Activated T-cell treated with anti-CD3 and anti-CD28 coated beads, Interleukin-2, amount 50 U/mL, for 48 hours (primary cell): Measurements from ENCODE around the gene GDPD3.

Experiments
- DNase-seq, 2 experiments: peaks; one replicate each; pipeline ENCODE4 v3.0.0-alpha.2; 2020

GDPD3 gene

GRCh38 chr16:30075503-30076275 lies 37.6 kb downstream of the GDPD3 start, which contains the start of gene PPP4C:
Gene PPP4C, plus strand, starts transcription at chr16:30075994. Its CDS starts 384 bp downstream, at chr16:30076378.
- DNase-seq = peak; percentile 93 to 94

DNA sequence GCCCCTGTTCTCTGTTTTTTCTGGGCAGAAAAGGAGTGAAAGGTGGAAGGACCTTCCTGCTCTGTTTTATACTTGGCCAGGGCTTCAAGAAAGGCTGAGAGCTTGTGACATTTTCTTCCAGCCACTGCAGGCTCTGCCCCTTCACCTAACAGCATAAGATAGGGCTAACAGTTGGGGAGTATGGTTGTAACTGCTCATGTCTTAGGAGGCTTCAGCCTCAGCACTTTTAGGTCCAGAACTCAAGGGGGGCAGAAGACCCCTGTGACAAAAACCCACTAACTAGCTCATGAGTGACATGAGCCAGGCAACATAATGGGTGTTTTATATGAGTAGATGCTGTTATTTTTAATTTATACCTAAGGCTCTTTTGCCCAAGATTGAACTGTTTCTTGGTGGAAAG lies 42.8 kb downstream of the GDPD3 start:
- DNase-seq = no peak

- DNase-seq = no peak
These were observed 43.5 kb downstream of the GDPD3 start for GRCh38 chr16:30069611-30070462.

DNA sequence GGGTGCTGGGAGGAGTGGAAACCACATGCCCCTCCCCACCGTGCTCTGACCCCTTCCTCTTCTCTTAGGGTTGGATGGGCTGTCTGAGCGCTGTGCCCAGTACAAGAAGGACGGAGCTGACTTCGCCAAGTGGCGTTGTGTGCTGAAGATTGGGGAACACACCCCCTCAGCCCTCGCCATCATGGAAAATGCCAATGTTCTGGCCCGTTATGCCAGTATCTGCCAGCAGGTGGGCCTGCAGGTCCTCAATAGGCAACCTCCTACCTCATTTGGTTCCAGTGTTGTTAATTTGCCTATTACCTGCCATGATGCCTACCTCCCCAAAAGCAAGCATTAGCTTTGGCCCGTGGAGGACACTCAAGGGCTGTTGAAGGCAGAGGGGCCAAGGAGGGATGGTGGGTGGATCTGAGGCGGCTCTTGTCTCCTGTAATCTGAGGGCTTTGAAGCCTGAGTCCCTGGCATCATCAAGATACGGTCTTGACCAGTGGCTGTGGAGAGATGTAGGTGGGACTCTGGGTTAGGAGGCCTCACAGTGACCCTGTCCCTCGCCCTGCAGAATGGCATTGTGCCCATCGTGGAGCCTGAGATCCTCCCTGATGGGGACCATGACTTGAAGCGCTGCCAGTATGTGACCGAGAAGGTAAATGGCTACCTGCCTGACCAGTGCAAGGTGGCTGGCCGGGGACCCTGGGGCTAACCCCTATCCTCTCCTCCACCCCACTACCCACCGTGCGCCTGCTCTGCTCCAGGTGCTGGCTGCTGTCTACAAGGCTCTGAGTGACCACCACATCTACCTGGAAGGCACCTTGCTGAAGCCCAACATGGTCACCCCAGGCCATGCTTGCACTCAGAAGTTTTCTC lies 44.4 kb downstream of the GDPD3 start:
- peak; percentile 70 to 72 for DNase-seq

- DNase-seq = no peak
These were observed 45.0 kb downstream of the GDPD3 start for GRCh38 chr16:30068333-30068732.

- no peak for DNase-seq
These were observed 45.8 kb downstream of the GDPD3 start for GRCh38 chr16:30067584-30067916.

DNA sequence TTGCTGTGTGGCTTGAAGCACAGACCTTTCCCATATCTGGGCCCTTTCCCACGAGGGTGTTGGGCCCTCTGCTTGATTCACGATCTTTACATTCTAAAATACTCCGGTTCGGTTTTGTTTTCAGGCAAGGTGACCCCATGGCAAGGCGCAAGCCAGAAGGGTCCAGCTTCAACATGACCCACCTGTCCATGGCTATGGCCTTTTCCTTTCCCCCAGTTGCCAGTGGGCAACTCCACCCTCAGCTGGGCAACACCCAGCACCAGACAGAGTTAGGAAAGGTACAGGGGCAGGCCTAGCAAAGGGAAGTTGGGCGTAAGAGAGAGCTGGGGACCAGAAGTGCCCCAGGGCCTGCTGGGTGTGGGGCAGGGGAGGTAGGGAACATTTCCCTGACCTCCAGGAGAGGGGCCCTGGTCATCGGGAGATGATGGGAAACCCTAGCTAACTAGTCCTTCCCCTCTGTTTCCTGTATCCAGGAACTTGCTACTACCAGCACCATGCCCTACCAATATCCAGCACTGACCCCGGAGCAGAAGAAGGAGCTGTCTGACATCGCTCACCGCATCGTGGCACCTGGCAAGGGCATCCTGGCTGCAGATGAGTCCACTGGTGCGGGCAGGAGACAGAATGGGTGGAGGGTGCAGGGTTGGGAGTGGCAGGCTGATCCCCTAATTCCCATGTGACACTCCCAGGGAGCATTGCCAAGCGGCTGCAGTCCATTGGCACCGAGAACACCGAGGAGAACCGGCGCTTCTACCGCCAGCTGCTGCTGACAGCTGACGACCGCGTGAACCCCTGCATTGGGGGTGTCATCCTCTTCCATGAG lies 46.4 kb downstream of the GDPD3 start:
- no peak for DNase-seq

DNA sequence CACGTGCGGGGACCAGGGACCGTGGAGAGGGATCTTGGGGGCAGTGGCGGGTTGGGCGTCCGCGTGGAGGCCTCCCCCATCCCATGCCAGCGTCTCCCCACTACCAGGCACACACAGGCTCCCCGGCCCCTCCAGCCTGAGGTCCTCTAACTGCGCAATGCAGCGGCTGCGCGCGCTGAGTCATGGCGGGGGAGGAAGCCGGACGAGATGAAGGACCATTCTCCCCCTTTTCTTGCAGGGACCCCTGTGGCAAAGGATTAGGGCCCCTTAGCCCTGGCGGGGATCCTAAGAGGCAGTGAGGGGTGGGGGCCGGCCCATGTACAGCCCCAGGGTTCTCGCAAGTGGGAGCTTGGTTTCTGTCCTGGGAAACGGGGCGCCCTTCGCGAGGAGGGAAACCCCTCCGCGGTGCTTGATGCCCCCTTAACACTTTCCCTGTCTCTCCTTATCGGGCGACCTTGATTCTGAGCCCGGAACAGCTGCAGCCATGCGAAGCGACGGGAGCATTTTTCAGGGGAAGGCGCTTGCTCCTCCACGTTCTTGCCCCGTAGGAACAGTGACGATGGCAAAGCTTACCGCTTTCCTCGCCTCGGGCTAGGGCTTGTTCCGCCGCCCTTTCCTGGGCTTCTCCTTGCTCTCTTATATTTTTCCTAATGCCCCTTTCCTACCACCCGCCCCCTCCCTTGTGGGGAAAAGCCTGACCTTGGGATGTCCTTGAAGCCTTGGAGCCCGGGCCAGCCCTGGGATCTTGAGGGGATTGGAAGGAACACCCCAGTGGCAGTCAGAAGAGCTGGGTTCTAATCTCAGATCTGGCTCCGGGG lies 47.2 kb downstream of the GDPD3 start:
- DNase-seq = peak in 1 of 2 experiments; percentile 67

DNA sequence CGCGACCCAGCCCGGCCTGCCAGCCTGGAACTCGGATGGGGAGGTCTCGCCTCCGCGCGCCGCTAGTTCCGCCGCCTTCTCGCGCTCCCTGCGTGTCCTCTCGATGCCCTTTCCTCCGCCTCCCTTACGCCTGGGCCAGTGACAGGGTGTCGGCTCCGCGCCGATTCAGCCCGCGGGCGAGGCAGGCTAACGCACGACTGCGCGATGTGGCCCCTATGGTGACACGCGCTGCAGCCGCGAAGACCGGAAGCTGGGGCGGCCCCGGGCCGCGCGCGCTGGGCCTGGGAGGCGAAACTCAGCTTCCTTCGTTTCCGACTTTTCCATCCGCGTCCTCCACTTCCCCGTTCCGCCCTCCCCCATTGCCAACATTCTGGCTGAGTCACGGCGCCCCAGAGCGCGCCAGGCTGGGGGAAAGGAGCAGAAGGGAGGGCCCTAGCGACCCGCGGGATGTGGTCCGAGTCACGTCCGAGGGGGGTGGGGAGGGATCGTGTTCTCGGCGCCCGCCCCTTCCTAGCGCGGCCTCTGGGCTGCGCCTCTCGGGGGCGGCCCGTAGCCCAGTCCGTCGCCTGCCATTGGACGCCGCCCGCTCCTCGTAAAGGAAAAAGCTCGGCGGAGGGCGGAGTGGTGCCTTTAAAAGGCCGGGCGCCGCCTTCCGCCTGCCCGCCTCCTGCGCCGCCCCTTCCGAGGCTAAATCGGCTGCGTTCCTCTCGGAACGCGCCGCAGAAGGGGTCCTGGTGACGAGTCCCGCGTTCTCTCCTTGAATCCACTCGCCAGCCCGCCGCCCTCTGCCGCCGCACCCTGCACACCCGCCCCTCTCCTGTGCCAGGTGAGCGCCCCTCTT lies 48.0 kb downstream of the GDPD3 start, which contains the start of gene ALDOA:
ALDOA (plus strand) TSS at position 659 of the 841 bp plus-strand sequence. CDS start 1,138 bp downstream, outside the sequence.
- peak; percentile 97 to 98 for DNase-seq

DNA sequence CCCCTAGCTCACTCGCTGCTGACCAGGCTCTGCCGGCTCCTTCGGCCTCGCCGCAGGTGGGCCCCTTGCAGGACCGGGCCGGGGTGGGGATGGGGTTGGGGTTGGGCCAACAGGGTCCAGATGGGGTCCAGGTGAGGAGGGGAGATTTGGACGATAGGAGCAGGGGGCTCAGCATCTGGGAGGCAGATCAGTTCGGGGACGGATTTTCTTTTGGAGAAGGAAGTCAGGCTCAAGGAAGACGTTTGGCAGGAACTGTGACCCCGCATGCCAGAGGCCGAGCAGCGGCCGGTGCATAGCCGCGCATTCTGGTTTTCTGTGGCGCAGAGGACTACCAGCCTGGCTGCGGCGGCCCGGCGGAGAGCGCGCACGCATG lies 48.6 kb downstream of the GDPD3 start:
- no peak for DNase-seq

GRCh38 chr16:30063893-30064728 lies 49.2 kb downstream of the GDPD3 start:
- DNase-seq = peak; percentile 84

DNA sequence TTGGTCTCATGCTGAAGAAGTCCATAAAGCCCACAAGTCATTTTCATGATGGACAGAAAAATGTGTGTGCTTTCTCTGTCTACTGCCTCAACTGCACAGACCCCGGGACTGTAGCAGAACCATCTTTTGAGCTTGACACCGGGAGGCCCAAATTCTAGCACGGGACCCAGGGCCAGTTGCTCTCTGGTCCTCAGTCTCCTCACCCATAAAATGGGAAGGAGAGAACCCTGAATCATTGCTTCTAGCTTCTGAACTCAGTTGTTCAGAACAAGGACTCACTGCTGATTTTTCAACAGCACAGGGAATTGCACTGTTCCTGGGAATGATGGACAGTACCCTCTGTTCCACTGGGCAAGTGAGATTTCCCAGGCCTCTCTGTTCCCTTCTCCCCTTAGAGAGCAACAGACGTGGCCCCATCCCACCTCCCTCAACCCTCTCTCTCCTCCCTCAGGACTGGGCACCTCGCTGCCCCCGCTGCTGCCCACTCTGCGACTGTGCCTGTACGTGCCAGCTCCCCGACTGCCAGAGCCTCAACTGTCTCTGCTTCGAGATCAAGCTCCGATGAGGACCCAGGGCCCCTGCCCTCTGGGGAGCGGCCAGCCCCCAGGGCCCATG lies 50.0 kb downstream of the GDPD3 start:
- DNase-seq = no peak

DNA sequence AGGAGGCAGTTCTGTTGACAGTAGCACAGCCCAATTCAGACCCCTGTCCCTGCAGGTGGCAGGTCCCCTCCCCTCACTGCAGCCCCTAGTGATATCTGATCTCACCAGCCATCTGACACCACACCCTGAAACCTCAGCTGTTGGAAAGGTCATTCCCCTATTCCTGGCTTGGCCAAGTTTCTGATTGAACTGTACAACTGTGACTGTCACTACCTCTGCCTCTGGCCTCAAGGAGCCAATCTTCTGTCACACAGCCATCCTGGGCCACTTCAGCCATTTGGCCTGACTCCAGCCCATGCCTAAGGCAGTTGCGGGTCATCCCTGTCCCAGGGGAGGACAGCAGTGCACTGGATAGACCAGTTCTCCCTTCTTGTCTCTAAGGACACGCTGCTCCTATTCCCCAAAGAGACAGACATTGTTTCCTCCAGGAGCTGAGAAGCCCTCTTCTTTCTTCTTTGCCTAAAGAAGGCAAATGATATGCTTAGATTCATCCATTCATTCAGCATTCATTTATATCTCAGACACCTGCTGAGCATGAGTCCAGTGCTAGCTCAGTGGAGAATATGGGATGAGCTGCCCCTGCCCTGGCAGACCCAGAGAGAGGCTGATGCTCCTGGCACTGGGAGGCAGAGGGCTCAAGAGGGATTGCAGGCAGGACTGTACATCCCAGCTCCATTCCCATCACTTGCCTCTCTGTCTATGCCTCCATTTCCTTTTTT lies 52.3 kb downstream of the GDPD3 start:
- DNase-seq = no peak

DNA sequence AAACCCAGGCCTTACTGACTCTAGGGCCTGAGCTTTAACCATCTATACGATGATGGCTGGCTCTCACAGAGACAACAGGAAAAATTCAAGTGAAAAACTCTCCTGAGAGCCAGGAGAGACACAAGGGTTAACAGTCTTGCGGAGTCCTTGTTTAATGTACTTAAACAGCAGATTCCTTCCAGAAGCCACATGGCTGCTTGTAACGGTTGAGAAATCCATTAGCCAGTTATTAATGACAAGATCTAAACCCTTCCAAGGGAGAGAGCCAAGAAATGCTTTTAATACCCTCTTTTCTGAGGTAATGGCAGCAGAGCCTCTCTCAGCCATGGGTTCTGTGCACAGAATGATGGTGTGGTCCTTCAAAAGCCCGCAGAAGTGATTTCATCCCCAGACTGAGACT lies 53.0 kb downstream of the GDPD3 start:
- no peak for DNase-seq

DNA sequence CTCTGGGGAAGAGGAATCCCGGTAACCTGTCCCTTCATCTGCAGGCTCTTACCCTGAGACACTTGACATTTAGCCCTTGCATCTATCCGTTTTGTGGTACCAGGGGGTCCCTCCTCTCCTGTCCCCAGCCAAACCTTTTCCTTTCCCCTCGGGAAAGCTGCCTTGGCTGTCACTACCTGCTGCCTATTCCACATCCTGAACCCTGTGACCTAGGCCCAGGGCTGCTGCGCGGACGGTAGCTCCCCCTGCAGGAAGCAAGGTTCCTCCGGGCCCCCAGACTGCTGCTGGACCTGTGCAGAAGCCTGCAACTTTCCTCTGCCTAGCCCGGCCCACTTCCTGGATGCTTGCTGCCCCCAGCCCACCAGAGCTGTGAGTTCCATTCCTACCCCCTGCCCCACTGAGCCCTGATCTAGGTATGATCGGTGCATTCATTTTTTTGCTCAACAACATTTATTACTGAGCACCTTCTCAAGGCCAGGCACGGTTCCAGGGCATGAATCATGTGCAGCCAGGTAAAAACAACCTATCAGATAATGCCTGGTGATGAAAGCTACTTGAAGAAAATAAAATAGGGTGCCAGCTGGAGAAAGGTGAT lies 58.3 kb downstream of the GDPD3 start:
- DNase-seq = peak; percentile 73 to 78
